ENCODE results near the gene FHIT.

The FHIT gene

DNA sequence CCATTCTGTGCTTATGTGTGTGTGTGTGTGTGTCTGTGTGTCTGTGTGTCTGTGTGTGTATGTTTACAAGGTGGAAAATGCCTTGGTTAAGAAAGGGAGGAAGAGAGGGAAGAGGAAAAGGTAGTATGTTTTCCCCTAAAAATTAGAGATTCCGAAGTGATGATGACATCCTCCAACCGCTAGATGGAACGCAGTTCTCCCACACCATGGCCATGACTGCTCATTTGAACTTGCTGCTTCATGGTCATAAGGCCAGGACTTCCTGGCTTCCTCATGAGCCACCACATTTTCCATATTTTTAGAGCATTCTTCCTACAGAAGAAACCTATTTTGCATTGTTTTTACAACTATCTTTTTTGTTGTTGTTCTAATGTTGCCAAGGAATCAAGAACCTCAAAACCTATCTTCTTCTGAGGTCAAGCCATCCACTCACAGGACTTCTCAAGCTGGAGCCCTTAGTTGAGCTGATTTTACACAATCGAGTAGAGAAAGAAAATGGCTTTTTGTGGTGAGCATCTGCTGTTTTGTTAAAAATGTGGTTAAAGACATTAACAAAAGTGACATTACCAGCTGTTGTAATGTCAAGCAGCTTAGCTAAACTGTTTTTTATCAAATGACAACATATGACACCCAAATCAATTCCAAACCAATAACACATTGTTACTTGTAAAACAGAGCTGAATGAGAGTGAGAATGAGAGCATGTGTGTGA lies 1091.0 kb downstream of the FHIT start:
- H3K4me3 Mint-ChIP-seq = no peak overlapping the region
- H3K9me3 Mint-ChIP-seq = no peaks in the 10 kb centered on the region
- peaks cover 6% of the 10 kb centered on the region for H3K4me1 Mint-ChIP-seq (ENCODE audit: low read depth)
- no peak overlapping the region for H3K27ac Mint-ChIP-seq
- H3K27me3 Mint-ChIP-seq = no peaks in the 10 kb centered on the region
- intact Hi-C loops (cut with micrococcal nuclease) = no loop called here
- H3K36me3 Mint-ChIP-seq (ENCODE audit: low read depth) = no peaks in the 10 kb centered on the region

DNA sequence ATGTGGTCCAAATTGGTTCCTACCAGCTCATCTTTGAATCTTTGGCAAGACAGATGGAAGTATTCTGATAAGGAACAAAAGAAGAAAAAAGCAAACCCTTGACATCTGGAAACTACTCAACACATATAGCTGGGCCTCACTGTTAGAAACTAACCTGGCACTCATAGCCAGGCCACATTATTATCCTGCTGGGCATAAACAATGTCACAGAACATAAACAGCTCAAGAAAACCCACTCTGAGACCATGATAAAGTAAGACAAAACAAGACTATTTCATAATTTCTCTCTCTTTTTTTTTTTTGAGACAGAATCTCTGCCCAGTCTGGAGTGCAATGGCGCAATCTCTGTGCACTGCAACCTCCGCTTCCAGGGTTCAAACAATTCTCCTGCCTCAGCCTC lies 1093.2 kb downstream of the FHIT start:
- intact Hi-C loops (cut with micrococcal nuclease) = no loop called here
- no peak overlapping the region for H3K27ac Mint-ChIP-seq
- H3K27me3 Mint-ChIP-seq = no peaks in the 10 kb centered on the region
- H3K36me3 Mint-ChIP-seq (ENCODE audit: low read depth) = no peaks in the 10 kb centered on the region
- no peaks in the 10 kb centered on the region for H3K9me3 Mint-ChIP-seq
- H3K4me3 Mint-ChIP-seq = no peak overlapping the region
- H3K4me1 Mint-ChIP-seq (ENCODE audit: low read depth) = peaks cover 6% of the 10 kb centered on the region

DNA sequence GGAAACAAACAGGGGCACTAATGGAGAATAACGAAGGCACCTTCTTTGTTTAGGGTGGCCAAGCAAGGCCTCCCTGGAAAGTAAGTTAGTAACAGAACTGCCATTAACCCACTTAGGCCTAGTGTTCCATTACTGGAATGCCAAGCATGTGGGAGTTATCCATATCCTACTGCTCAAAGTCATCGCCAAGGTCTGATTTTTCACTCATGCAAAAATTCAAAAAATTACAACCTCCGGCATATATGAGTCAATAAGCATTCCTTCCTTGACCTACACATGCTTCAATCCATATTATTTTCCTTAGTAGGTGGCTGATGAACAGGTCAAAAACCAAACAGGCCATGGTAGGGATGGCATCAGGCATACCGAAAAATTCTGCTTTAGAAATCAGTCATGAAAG lies 1097.2 kb downstream of the FHIT start:
- H3K27ac Mint-ChIP-seq = no peak overlapping the region
- no peaks in the 10 kb centered on the region for H3K36me3 Mint-ChIP-seq (ENCODE audit: low read depth)
- H3K4me1 Mint-ChIP-seq (ENCODE audit: low read depth) = no peaks in the 10 kb centered on the region
- no peaks in the 10 kb centered on the region for H3K27me3 Mint-ChIP-seq
- H3K9me3 Mint-ChIP-seq = no peaks in the 10 kb centered on the region
- intact Hi-C loops (cut with micrococcal nuclease) = no loop called here
- no peak overlapping the region for H3K4me3 Mint-ChIP-seq

DNA sequence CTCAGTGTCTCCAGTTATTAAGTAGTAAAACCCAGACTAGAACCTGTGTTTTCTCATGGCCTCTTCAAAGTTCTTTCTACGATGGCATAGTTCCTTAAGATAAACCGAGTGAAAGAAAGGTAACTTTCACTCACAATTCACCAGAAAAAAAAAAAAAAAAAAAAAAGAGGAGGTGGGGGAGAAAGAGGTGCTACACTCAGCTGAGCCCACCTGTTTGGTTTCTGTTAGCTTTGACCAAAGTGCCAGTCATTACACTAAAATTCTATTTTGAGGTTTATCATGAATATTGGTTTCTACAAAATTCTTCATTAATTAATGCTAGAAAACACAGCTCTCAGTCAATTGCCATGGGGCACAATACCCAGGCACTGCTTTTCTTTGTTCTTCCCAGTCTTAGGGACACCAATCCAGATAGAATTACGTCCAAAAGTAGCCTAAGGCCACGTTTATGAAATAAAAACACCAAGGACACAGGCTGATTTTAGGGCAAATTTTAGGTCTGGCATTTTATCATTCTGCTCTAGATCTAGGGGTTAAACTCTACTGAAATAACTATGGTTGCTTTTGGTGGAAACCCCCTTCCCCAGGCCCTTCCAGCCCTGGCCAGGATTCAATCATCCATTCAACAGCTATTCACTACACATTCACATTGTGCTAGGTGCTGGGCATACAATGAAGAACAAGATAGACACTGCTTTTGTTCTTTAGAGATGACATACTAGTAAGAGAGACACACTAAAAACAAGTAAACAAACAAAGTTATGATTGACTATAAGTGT lies 1097.8 kb downstream of the FHIT start:
- Mint-ChIP-seq H3K9me3 (no peaks in the 10 kb centered on the region), H3K27ac (no peak overlapping the region), H3K36me3 (ENCODE audit: low read depth) (no peaks in the 10 kb centered on the region), H3K4me1 (ENCODE audit: low read depth) (no peaks in the 10 kb centered on the region), H3K27me3 (no peaks in the 10 kb centered on the region), H3K4me3 (no peak overlapping the region)
- intact Hi-C loops (cut with micrococcal nuclease) = no loop called here

DNA sequence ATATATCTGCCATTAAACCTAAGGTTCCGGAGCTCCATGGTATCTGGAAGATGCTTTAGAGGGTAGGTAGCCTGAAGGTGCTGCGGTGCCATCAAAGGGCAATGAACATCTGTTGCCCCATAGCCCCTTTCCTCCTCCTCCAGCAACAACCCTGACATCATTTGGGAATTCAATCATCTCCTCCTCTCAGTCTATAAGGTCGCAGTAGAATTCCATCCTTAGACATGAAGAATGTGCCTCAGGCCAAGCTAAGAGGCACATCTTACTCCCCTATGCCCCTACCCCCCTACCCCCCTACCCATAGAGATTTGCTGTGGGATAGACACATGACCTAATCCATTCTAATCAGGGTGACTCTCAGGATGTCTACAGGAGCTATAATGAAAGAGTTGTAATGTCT lies 1101.8 kb downstream of the FHIT start:
- no peaks in the 10 kb centered on the region for H3K36me3 Mint-ChIP-seq (ENCODE audit: low read depth)
- H3K4me1 Mint-ChIP-seq (ENCODE audit: low read depth) = no peaks in the 10 kb centered on the region
- no peaks in the 10 kb centered on the region for H3K9me3 Mint-ChIP-seq
- H3K4me3 Mint-ChIP-seq = no peak overlapping the region
- H3K27me3 Mint-ChIP-seq = no peaks in the 10 kb centered on the region
- H3K27ac Mint-ChIP-seq = no peak overlapping the region
- intact Hi-C loops (cut with micrococcal nuclease) = no loop called here

DNA sequence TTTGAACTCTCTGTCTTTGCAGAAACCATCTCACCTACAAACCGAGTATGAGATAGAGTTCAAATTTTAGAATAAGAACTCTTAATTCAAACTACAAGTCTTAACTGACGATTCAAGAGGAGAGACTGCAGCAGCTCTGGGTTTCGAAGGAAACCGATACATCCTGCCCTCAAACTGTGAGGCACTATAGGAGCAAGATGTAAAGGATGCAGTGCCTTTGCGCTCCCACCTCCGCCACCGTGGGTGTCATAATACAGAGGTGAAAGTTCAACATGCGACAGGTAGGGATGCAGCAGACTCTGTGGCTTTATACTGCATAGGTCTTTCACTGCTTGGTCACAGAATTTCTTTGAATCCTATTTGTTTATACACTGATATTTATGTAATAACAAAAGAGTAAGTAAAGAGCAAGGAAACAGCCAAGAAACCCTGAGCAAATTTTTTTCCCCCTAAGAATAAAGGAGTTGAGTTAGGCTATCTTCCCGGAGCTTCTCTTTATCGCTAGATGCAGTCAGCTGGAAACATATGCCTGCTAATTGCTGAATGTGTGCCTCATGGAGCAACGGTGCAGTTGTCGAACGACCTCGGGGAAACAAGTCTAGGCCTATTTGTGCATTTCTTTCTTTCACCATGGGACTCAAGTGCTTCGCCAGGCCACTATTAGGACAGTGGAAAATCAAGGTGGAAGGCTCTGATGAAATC lies 1103.9 kb downstream of the FHIT start:
- H3K27me3 Mint-ChIP-seq = no peaks in the 10 kb centered on the region
- no peak overlapping the region for H3K4me3 Mint-ChIP-seq
- no peaks in the 10 kb centered on the region for H3K4me1 Mint-ChIP-seq (ENCODE audit: low read depth)
- H3K27ac Mint-ChIP-seq = no peak overlapping the region
- no peaks in the 10 kb centered on the region for H3K9me3 Mint-ChIP-seq
- H3K36me3 Mint-ChIP-seq (ENCODE audit: low read depth) = no peaks in the 10 kb centered on the region
- intact Hi-C loops (cut with micrococcal nuclease) = no loop called here

DNA sequence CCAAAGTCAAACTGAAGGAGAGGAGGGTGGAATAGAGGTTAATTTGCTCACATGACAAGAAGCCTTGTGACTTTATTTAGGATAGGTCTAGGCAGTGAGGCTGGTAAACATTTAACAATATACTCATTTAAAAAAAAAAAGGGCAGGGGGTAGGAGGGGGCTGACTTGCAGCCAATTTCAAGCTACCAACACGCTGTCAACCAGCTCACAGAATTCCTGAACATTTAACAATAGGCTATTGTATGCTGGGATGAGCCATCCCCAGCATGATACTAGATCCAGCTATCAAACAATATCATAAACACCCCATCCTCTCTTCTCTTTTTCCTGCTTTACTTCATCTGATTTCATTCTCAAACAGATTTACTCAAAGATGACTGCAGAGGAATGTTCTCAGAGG lies 1105.1 kb downstream of the FHIT start:
- Mint-ChIP-seq H3K27me3 (no peaks in the 10 kb centered on the region), H3K4me3 (no peak overlapping the region), H3K4me1 (ENCODE audit: low read depth) (no peaks in the 10 kb centered on the region), H3K9me3 (no peaks in the 10 kb centered on the region), H3K27ac (no peak overlapping the region), H3K36me3 (ENCODE audit: low read depth) (no peaks in the 10 kb centered on the region)
- intact Hi-C loops (cut with micrococcal nuclease) = no loop called here

DNA sequence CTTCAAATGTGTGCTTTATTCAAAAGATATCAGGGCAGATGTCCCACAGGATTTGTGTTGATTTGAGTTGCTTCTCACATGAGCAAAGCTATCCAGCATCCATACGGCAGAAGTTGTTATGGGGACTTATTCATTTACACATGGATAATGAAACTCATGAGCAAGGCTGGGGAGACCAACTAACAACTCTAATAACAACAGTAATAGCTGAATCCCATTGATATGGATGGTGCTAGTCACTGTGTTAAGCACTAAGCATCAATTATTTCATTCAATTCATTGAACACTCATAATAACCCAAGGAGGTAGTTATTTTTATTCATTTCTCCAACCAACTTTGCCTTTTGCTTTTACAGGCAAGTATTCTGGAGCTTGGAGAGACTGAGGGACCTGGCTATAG lies 1107.2 kb downstream of the FHIT start:
- Mint-ChIP-seq H3K27ac (no peak overlapping the region), H3K27me3 (no peaks in the 10 kb centered on the region), H3K36me3 (ENCODE audit: low read depth) (no peaks in the 10 kb centered on the region), H3K9me3 (no peaks in the 10 kb centered on the region), H3K4me3 (no peak overlapping the region), H3K4me1 (ENCODE audit: low read depth) (no peaks in the 10 kb centered on the region)
- intact Hi-C loops (cut with micrococcal nuclease) = no loop called here

DNA sequence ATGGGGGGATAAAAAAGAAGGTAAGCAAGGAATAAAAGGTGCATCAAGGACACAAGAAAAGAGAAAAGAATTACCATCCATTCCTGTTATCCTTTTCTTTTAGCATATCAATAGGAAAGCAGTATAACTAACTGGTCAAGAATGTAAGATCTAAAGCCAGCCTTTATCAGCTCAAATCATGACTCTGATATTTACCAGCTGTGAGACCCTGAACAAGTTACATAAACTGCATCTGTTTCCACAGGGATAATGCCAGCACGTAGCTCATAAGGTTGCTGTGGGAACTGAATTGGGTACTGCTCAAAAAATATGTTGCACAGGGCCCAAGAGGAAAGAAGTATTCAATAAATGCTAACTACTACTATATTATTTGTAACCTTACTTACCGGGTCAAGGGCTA lies 1109.2 kb downstream of the FHIT start:
- no peaks in the 10 kb centered on the region for H3K27me3 Mint-ChIP-seq
- no peaks in the 10 kb centered on the region for H3K9me3 Mint-ChIP-seq
- no peak overlapping the region for H3K27ac Mint-ChIP-seq
- H3K36me3 Mint-ChIP-seq (ENCODE audit: low read depth) = no peaks in the 10 kb centered on the region
- intact Hi-C loops (cut with micrococcal nuclease) = no loop called here
- H3K4me1 Mint-ChIP-seq (ENCODE audit: low read depth) = no peaks in the 10 kb centered on the region
- H3K4me3 Mint-ChIP-seq = no peak overlapping the region

DNA sequence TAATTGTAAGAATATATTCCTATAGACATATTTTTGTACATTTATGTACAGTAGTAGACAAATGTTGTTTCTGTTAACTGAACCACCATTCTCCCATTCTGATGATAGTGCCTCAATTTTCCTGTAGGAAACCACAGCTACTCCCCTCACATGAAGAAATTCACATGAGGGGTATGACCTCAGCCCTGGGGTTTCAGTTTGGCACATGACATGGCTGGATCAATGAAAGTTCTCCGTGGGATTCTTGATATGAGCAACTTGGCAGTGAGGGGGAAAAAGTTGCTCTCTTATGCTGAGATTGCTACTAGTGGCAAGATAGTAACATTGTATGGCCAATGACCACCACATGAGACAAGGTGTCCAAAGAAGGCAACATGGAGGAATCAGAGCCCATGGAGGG lies 1111.1 kb downstream of the FHIT start:
- H3K4me3 Mint-ChIP-seq = no peak overlapping the region
- H3K27me3 Mint-ChIP-seq = no peaks in the 10 kb centered on the region
- intact Hi-C loops (cut with micrococcal nuclease) = no loop called here

DNA sequence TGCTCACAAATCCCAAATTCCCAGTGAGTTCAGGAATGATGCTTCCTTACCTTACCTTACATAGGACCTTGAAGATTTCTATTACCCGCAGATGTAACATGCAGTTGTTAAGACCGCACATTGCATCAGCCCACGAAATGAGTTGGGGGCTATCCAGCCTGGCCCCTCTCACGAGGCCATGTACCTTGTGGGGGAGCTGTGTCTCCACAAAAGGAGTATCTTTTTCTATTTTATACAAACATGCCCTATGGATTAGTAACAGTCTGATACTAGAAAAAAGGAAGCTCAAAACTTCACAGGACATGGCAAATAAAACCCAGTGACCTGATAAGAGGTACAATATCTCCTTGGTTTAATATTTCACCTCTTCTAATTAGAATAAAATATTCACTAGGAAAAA lies 1114.7 kb downstream of the FHIT start:
- Mint-ChIP-seq H3K27me3 (no peaks in the 10 kb centered on the region), H3K36me3 (ENCODE audit: low read depth) (no peaks in the 10 kb centered on the region), H3K4me3 (no peak overlapping the region), H3K9me3 (no peaks in the 10 kb centered on the region), H3K4me1 (ENCODE audit: low read depth) (no peaks in the 10 kb centered on the region), H3K27ac (no peak overlapping the region)
- intact Hi-C loops (cut with micrococcal nuclease) = no loop called here

More for the DNA sequence above, 1111.1 kb downstream of the FHIT start:
- no peaks in the 10 kb centered on the region for H3K4me1 Mint-ChIP-seq (ENCODE audit: low read depth)
- H3K36me3 Mint-ChIP-seq (ENCODE audit: low read depth) = no peaks in the 10 kb centered on the region
- no peaks in the 10 kb centered on the region for H3K9me3 Mint-ChIP-seq
- H3K27ac Mint-ChIP-seq = no peak overlapping the region

DNA sequence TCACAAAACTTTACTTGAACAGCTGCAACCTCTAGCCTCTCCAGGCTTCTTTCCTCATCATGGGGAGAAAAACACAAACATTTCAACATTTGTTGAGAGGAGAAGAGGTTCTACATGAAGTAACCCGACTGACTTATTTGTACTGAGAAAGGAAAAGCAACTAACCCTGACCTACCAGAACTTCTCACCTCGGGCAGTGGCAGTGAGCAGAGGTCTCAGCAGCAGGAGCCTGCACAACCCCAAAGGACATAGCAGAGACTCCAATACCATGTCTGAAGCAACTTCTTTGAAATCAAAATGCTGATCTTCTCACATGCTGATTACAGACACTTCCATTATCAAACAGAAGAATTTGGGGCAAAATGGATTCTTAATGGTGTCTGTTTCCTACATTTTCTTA lies 1115.8 kb downstream of the FHIT start:
- no peaks in the 10 kb centered on the region for H3K27me3 Mint-ChIP-seq
- no peak overlapping the region for H3K4me3 Mint-ChIP-seq
- H3K27ac Mint-ChIP-seq = no peak overlapping the region
- H3K4me1 Mint-ChIP-seq (ENCODE audit: low read depth) = no peaks in the 10 kb centered on the region
- intact Hi-C loops (cut with micrococcal nuclease) = no loop called here
- no peaks in the 10 kb centered on the region for H3K9me3 Mint-ChIP-seq
- H3K36me3 Mint-ChIP-seq (ENCODE audit: low read depth) = no peaks in the 10 kb centered on the region

DNA sequence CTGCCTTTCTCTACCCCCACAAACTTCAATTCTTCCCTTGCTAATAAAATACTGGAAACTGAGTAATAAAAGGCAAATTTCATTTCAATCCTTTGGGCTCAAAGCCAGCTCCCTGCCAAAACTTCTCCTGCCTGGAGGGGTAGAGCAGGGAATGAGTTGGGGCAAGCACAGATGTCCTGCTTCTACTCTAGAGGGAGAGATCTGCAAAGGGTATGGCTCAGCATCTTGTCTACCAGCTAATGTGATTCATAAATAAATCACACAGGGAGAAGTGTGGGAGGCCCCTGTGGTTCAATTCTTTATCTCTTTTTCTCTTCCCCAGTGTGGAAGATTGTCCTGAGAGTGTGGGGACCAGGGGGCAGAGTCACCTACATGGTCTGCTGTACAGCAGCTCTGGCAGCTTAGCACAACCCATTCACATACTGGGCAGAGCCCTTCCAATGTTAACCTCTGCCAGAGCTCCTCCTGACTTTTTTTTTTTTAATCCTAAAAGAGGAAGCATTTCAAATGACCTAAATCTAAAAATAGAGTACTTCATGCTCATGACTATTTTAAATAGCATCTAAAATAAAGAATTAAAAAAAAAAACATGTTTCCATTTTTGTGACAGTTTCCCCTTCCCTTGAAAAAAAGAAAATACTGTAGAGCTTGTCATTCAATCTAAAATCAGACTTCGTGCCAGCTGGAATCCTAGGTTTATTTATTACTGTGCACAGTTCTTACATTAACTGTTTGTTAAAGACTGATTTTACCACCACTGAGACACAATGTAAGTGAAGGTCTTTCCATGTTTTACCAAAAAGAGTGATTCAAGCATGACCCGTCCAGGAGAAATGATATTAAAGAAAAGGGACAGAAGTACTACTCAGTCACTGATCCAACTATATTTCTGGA lies 1117.7 kb downstream of the FHIT start:
- intact Hi-C loops (cut with micrococcal nuclease) = no loop called here
- Mint-ChIP-seq H3K4me1 (ENCODE audit: low read depth) (no peaks in the 10 kb centered on the region), H3K4me3 (no peak overlapping the region), H3K27me3 (no peaks in the 10 kb centered on the region), H3K9me3 (no peaks in the 10 kb centered on the region), H3K27ac (no peak overlapping the region), H3K36me3 (ENCODE audit: low read depth) (no peaks in the 10 kb centered on the region)

DNA sequence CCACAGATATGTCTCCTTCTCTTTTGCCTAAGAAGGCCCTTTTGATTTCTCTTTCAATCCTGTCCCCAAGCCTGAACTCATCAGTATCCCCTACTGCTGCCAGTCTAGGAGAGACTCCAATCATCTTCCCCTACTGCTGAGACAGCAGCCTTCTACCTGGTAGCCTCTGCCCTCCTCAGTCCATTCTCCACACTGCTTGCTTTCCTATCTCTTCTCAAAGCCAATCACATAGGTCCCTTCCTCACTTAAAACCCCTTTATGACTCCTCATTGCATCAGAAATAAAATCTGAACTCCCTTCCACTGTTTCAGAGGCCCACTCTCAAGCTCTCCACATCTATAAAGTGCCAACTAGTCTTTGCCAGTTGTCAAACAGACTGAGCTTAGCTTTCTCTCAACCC lies 1119.6 kb downstream of the FHIT start:
- no peaks in the 10 kb centered on the region for H3K4me1 Mint-ChIP-seq (ENCODE audit: low read depth)
- intact Hi-C loops (cut with micrococcal nuclease) = no loop called here
- no peak overlapping the region for H3K4me3 Mint-ChIP-seq
- no peaks in the 10 kb centered on the region for H3K36me3 Mint-ChIP-seq (ENCODE audit: low read depth)
- no peaks in the 10 kb centered on the region for H3K9me3 Mint-ChIP-seq
- H3K27ac Mint-ChIP-seq = no peak overlapping the region
- no peaks in the 10 kb centered on the region for H3K27me3 Mint-ChIP-seq

All from dendritic cell treated with granulocyte-macrophage colony-stimulating factor and Interleukin-4, amounts not matched to agents 40 ng/mL and 50 ng/mL, for 4 days (primary cell).